CD4-positive, alpha-beta T cell treated with Interleukin-6 at 100 ng/mL for 8 hours (primary cell): ENCODE measurements around the gene STARD10.
"Not testable (repeated sequence)": the region's sequence is repeated elsewhere in the genome, so short reads cannot be mapped to it uniquely, and the experiment has no call there.

Experiments
- DNase-seq: peaks from one replicate; pipeline ENCODE4 v3.0.0-alpha.2; 2020; ENCODE audit warnings: mixed read lengths, low spot score

Gene STARD10

GRCh38 chr11:72793425-72794367 is at the start of gene STARD10:
TSS of gene STARD10 (minus strand) at chr11:72794047. CDS start at chr11:72781181, 12,866 bp downstream.
- peak; percentile 95 for DNase-seq

GRCh38 chr11:72842653-72843330 is 48.9 kb upstream of the STARD10 start:
- DNase-seq = no peak

- no peak for DNase-seq
Observed at GRCh38 chr11:72842126-72842525, 48.3 kb upstream of the STARD10 start.

- no peak for DNase-seq
Observed at GRCh38 chr11:72841397-72841796, 47.5 kb upstream of the STARD10 start.

GRCh38 chr11:72840780-72841179 is 46.9 kb upstream of the STARD10 start:
- no peak for DNase-seq

GRCh38 chr11:72838691-72839305 is 45.0 kb upstream of the STARD10 start:
- DNase-seq = no peak

GRCh38 chr11:72836111-72836510 is 42.3 kb upstream of the STARD10 start:
- no peak for DNase-seq

GRCh38 chr11:72834905-72835304 is 41.1 kb upstream of the STARD10 start:
- DNase-seq = no peak

GRCh38 chr11:72833811-72834493 is 40.1 kb upstream of the STARD10 start:
- DNase-seq = no peak

- DNase-seq = no peak
Observed at GRCh38 chr11:72833083-72833733, 39.4 kb upstream of the STARD10 start.

GRCh38 chr11:72832301-72833082 is 38.6 kb upstream of the STARD10 start:
- DNase-seq = no peak

GRCh38 chr11:72831521-72832300 is 37.9 kb upstream of the STARD10 start:
- DNase-seq = peak; percentile 21

- no peak for DNase-seq
Observed at GRCh38 chr11:72829884-72830533, 36.2 kb upstream of the STARD10 start.

- no peak for DNase-seq
Observed at GRCh38 chr11:72829178-72829577, 35.3 kb upstream of the STARD10 start.

- DNase-seq = no peak
Observed at GRCh38 chr11:72828692-72829101, 34.9 kb upstream of the STARD10 start.

- DNase-seq = no peak
Observed at GRCh38 chr11:72828081-72828567, 34.3 kb upstream of the STARD10 start.

- DNase-seq = not testable (repeated sequence)
Observed at GRCh38 chr11:72827656-72828055, 33.8 kb upstream of the STARD10 start.

GRCh38 chr11:72826942-72827480 is 33.2 kb upstream of the STARD10 start:
- no peak for DNase-seq
